ENCODE data around the gene PLXNA4. TPM values are rescaled to one million over a fixed set of nuclear protein-coding genes. Genes with fewer than 3 reads are reported as not detected.

The PLXNA4 gene
- total and polyA plus RNA-seq, 2 donors from 2014 or later = 0.17 to 3.5 TPM

DNA sequence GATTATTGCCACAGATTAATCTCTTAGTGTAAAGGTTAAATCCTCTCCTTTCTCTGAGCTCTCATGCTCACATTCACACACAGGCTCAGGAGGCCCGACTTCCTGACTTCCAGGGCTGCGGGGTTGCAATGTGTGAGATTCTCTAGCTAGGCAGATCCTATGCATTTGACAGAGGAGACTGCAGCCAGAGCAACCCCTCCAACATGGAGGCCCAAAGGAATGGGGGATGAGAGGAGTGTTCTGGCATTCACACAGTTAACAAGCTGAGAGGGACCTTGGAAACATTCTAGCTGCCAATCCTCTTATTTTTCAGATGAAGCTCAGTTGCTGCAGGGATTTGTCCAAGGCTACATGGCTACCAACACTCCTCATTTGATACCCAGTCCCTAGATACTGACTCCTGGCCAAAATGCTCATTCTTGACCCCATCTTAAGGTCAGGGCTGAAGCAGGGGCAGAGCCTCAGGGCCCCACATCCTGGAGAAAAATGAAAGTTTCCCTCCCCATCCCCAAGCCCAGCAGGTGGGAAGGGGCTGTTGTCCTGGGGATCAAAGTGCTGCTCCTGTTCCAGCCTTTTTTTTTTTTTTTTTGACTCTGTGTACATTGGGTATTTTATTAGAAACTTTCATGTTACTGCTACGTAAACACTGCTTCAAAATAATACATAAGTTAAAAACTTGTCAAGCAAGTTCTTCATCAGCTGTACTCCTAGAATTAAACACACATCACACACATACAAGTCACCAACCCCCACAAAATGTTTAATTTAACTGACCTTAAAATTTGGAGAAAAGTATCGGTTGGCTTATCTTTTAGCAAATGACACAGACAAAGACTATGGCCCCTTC lies 325.6 kb downstream of the PLXNA4 start:
- Histone ChIP-seq H3K9ac (ENCODE audit: low read length in 3 of 3) (no peak overlapping the region), H3K9me3 (ENCODE audit: control insufficient read depth in 2 of 3, insufficient read depth in 1 of 3, low read length in 3 of 3) (peaks cover 0 to under 1% (median 0%) of the 10 kb centered on the region in 3 donors), H3K4me1 (ENCODE audit: control insufficient read depth in 2 of 3, insufficient read depth in 2 of 3, low read depth in 1 of 3, low read length in 3 of 3) (peaks cover 0 to 6% (median 3%) of the 10 kb centered on the region in 3 donors), H3K4me3 (ENCODE audit: low read length in 3 of 3) (no peak overlapping the region), H3K27me3 (ENCODE audit: control insufficient read depth, insufficient read depth, low read length) (no peaks in the 10 kb centered on the region), H3K36me3 (ENCODE audit: control insufficient read depth in 2 of 3, insufficient read depth in 3 of 3, low read length in 3 of 3) (no peaks in the 10 kb centered on the region), H3K27ac (ENCODE audit: low read depth in 2 of 2, low read length in 2 of 2) (no peak overlapping the region)
- intact Hi-C loops (cut with DNase I) = no loop called here
- DNase-seq (no peak), FAIRE-seq (no peak)
- TF ChIP-seq, protein P1, sequence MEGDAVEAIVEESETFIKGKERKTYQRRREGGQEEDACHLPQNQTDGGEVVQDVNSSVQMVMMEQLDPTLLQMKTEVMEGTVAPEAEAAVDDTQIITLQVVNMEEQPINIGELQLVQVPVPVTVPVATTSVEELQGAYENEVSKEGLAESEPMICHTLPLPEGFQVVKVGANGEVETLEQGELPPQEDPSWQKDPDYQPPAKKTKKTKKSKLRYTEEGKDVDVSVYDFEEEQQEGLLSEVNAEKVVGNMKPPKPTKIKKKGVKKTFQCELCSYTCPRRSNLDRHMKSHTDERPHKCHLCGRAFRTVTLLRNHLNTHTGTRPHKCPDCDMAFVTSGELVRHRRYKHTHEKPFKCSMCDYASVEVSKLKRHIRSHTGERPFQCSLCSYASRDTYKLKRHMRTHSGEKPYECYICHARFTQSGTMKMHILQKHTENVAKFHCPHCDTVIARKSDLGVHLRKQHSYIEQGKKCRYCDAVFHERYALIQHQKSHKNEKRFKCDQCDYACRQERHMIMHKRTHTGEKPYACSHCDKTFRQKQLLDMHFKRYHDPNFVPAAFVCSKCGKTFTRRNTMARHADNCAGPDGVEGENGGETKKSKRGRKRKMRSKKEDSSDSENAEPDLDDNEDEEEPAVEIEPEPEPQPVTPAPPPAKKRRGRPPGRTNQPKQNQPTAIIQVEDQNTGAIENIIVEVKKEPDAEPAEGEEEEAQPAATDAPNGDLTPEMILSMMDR (IDR thresholded peaks at IDR 0.05; ENCODE audit: borderline replicate concordance, extremely low read depth, insufficient read depth) = no peak

- Histone ChIP-seq H3K9ac (ENCODE audit: low read length in 3 of 3) (no peak overlapping the region), H3K27me3 (ENCODE audit: control insufficient read depth, insufficient read depth, low read length) (no peaks in the 10 kb centered on the region), H3K4me3 (ENCODE audit: low read length in 3 of 3) (no peak overlapping the region), H3K27ac (ENCODE audit: low read depth in 2 of 2, low read length in 2 of 2) (no peak overlapping the region), H3K36me3 (ENCODE audit: control insufficient read depth in 2 of 3, insufficient read depth in 3 of 3, low read length in 3 of 3) (no peaks in the 10 kb centered on the region), H3K9me3 (ENCODE audit: control insufficient read depth in 2 of 3, insufficient read depth in 1 of 3, low read length in 3 of 3) (peaks cover 0 to 5% (median 0%) of the 10 kb centered on the region in 3 donors), H3K4me1 (ENCODE audit: control insufficient read depth in 2 of 3, insufficient read depth in 2 of 3, low read depth in 1 of 3, low read length in 3 of 3) (peaks cover 0 to 6% (median 3%) of the 10 kb centered on the region in 3 donors)
- intact Hi-C loops (cut with DNase I) = no loop called here
- DNase-seq = peak in 2 of 5 donors; percentile 37 to 50
- TF ChIP-seq, protein P1 (IDR thresholded peaks at IDR 0.05; ENCODE audit: borderline replicate concordance, extremely low read depth, insufficient read depth) = peak; percentile 29
- no peak for FAIRE-seq
Observed at GRCh38 chr7:132249256-132249971, 326.9 kb downstream of the PLXNA4 start.

GRCh38 chr7:132248841-132249240 lies 327.4 kb downstream of the PLXNA4 start:
- Histone ChIP-seq H3K9me3 (ENCODE audit: control insufficient read depth in 2 of 3, insufficient read depth in 1 of 3, low read length in 3 of 3) (peaks cover 0 to 5% (median 0%) of the 10 kb centered on the region in 3 donors), H3K9ac (ENCODE audit: low read length in 3 of 3) (no peak overlapping the region), H3K27me3 (ENCODE audit: control insufficient read depth, insufficient read depth, low read length) (no peaks in the 10 kb centered on the region), H3K27ac (ENCODE audit: low read depth in 2 of 2, low read length in 2 of 2) (no peak overlapping the region), H3K4me1 (ENCODE audit: control insufficient read depth in 2 of 3, insufficient read depth in 2 of 3, low read depth in 1 of 3, low read length in 3 of 3) (peaks cover 0 to 6% (median 3%) of the 10 kb centered on the region in 3 donors), H3K36me3 (ENCODE audit: control insufficient read depth in 2 of 3, insufficient read depth in 3 of 3, low read length in 3 of 3) (no peaks in the 10 kb centered on the region), H3K4me3 (ENCODE audit: low read length in 3 of 3) (no peak overlapping the region)
- DNase-seq (no peak), FAIRE-seq (no peak)
- intact Hi-C loops (cut with DNase I) = no loop called here
- TF ChIP-seq, protein P1 (IDR thresholded peaks at IDR 0.05; ENCODE audit: borderline replicate concordance, extremely low read depth, insufficient read depth) = no peak
